GM21526 (cell line): ENCODE measurements around the gene TAF3.

Experiments used
- ATAC-seq: cut with Tn5 transposase; IDR thresholded peaks from one replicate; pipeline ENCODE4 v1.9.1; 2021; ENCODE audit warnings: moderate library complexity; ENCODE audit not compliant: unreplicated experiment, low FRiP score

The TAF3 gene

DNA sequence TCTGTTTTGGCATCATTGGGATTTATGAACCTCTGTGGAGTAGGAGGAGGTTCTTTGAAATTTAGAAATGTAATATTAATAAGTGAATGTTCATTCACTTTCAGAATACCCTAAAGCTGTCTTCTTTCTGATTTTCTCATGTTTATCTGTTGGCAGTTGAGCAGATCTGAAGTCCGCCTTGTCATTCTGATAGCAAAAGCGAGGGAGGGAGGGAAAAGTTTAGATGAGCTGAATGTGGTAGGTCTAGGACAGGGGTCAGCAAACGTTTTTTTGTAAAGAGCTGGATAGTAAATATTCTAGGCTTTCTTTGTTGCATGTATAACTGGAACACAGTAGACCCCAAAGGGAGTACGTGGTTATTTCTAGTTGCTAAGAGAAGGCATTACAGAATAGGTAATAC is 141.8 kb downstream of the TAF3 start:
- ATAC-seq: no peak

DNA sequence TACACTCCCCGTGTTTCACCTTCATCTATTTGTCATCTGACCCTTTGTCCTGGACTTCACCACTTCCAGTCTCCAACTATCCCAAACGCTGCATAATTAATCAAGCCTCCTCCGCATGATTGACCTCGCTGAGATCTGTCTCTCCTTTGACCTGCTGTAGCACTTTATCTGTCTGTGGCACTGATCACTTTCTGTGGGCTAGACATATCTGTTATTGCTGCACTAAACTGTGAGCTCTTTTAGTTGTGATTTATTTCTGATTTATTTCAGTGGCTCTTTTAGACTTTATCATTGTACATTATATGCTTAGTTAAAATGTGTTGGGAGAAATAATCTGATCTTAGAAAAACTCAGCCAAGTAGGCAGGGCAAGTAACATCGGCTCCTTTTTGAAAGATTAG is 144.3 kb downstream of the TAF3 start:
- ATAC-seq: no peak

- ATAC-seq: no peak
Measured at GRCh38 chr10:7965457-7965856, 147.2 kb downstream of the TAF3 start.

- no peak for ATAC-seq
Measured at GRCh38 chr10:7967035-7967434, 148.7 kb downstream of the TAF3 start.

DNA sequence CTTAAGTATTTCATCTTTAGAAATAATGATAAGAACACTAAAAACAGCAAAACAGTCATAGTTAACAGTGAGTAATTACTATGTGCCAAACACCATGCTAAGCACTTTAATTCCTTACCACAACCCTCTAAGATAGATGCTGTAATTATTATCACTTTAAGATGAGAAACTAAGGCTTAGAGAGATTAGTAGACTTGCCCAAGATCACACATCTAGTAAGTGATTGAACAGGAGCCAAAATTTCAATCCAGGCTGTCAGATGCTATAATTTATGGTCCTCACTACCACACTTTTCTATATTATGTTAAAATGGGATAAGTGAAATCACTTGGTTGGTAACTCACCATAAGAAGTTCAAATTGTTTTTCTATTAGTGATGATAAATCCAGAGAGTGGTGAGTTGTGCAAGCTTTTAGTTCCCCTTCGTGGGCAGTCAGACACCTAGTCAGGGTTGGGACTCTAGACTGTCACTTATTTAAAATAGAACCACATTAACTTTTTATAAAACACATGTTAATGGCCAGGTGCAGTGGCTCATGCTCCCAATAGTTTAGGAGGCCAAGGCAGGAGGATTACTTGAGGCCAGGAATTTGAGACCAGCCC is 150.3 kb downstream of the TAF3 start:
- ATAC-seq: no peak

GRCh38 chr10:7969623-7970022 is 151.3 kb downstream of the TAF3 start:
- ATAC-seq: no peak

GRCh38 chr10:7971949-7972348 is 153.6 kb downstream of the TAF3 start:
- no peak for ATAC-seq

GRCh38 chr10:7972367-7972766 is 154.1 kb downstream of the TAF3 start:
- ATAC-seq: no peak

- no peak for ATAC-seq
Measured at GRCh38 chr10:7980196-7980595, 161.9 kb downstream of the TAF3 start.

GRCh38 chr10:7982727-7983126 is 164.4 kb downstream of the TAF3 start:
- no peak for ATAC-seq

- no peak for ATAC-seq
Measured at GRCh38 chr10:7984325-7984724, 166.0 kb downstream of the TAF3 start.

- no peak for ATAC-seq
Measured at GRCh38 chr10:7984896-7985295, 166.6 kb downstream of the TAF3 start.

DNA sequence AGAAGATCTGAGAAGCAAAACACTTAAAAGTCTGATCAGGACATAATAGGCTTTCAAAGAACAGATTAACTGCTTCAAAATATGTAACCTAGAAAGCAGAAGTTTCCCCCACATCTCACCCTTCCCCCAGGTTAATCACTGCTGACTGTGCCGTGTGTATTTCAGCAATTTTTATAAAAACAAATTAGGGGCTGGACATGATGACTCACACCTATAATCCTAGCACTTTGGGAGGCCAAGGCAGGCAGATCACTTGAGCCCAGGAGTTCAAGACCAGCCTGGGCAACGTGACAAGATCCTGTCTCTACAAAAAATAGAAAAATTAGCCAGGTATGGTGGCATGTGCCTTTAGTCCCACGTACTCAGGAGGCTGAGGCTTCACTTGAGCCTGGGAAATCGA is 168.5 kb downstream of the TAF3 start:
- no peak for ATAC-seq

DNA sequence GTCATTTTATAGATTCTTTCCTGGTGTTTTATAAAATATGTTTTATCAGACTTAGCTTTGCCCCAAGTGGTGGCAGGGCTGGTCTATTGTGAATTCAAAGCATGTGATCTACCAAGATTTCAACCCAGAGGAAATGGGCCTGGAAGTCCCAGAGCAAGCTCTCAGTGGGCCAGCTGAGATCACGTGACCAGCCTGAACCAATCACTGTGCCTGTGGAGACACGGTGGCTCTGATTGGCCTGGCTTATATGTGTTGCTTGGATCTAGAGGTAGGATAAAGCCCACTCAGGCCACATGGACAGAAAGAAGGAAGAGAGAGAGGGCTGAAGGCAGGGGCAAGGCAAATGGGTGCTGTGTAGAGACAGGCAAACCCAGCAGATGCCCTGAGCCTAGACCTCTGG is 170.7 kb downstream of the TAF3 start:
- ATAC-seq: no peak

DNA sequence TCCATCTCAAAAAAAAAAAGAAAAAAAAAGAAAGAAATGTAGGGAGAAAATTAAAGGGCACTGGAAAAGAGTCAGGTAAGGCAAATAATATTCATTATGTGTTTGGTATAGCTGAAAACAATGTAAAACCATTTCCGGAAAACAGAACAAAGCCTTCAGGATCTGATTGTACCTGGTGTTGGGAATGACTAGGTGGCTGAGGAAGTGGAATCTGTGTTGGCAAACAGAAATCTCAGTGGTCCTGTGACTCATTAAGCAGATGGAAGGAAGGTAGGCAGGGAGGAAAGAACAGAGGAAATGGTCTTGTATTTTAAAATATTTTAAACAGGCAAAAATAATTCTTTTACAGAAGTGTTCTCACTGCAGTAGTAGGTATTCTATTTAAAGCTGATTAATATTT is 180.5 kb downstream of the TAF3 start:
- no peak for ATAC-seq

DNA sequence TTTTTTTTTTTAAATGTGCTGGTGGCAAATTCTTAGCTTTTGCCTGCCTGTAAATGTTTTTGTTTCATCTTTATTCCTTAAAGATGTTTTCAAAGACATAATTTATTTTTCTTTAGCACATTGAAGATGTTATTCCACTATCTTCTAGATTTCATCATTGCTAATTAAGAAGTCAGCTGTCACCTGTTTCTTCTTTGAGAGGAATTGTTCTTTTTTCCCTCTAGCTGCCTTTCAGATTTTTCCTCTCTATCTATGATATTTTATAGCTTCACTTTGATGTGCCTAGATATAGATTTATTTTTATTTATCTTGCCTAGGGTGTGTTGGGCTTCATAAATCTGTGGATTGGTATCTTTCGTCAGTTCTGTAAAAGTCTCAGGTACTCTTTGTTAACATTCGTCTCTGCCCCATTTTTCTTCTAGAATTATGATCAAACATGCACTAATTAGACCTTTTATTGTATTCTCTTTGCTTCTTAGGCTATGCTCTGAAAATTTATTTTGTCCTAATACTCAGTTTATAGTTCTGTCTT is 186.2 kb downstream of the TAF3 start:
- no peak for ATAC-seq

- no peak for ATAC-seq
Measured at GRCh38 chr10:8006274-8006999, 188.1 kb downstream of the TAF3 start.

DNA sequence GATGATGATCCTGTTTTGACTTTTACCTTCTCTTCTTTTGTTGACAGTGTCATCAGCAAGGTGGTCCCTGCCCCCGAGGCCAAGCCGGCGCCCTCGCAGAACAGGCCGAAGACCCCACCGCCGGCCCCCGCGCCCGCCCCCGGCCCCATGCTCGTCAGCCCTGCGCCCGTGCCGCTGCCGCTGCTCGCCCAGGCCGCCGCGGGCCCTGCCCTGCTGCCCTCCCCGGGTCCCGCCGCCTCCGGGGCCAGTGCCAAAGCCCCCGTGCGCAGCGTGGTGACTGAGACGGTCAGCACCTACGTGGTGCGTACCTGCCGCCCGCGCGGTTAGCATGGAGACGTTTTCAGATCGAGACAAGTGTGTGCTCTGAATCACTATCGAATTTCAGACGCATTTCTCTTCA is 190.7 kb downstream of the TAF3 start:
- no peak for ATAC-seq

DNA sequence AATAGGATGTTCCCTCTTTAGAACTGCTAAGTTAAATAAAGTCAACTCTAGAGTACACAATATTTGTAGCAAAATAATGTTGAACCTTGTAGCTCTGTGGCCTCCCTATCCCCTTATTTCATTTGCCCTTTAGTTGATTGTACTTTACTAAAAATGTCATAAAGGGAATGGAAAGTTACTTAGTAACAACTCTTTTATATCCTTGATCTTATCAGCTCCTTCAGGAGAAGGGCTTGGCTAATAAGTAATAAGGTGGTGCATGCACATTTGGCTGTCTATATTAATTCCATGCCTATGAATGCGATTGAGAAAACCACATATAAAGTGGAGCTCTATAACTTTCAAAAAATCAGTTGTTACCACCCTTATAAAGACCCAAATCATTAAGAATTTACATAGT is 194.7 kb downstream of the TAF3 start:
- no peak for ATAC-seq

GRCh38 chr10:8013619-8014018 is 195.3 kb downstream of the TAF3 start:
- ATAC-seq: no peak

DNA sequence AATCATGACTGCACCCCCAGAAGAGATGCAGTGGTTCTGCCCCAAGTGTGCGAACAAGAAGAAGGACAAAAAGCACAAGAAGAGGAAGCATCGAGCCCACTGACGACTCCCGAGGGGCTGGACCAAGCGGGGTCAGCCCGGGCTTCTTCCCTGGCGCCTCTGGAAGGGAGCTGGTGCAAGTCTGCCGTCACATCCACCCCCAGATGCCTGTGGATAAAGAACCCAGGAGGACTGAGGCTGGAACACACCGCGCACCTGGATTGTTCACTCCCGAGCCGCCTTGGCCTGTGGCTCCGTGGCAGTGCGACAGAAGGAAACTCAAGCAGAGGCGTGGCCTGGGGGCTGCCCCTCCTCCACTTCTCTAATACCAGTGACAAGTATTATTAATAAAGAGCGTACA is 196.3 kb downstream of the TAF3 start:
- ATAC-seq: no peak

DNA sequence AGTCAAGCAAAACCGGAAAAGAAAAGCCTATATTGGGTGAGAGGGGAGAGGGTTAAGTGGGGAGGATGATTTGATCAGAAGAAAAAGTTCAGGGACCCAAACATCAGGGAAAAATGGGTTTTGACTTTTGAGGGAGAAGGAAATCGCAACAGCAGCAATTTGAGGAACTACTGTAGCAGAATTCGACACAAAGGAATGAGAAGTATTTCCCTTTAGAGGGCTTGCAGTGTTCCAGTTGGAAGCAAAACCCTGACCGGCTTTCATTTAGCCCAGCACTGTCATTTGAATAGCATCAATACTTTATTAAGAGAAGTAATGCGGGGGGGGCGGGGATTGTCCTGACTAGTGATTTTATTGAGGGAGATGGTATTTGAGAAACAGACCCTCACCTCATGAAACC is 199.0 kb downstream of the TAF3 start:
- no peak for ATAC-seq
